Activated CD8-positive, alpha-beta memory T cell treated with anti-CD3 and anti-CD28 coated beads, Interleukin-2, amount 50 U/mL, for 48 hours (primary cell): ENCODE results near the gene RPS6KB1.
A peak's percentile ranks its signal among the peaks of the same experiment; 100 is the strongest.
"Not testable (repeated sequence)": the region's sequence is repeated elsewhere in the genome, so short reads cannot be mapped to it uniquely, and the experiment has no call there.

Source experiments
- DNase-seq: peaks from one replicate; pipeline ENCODE4 v3.0.0-alpha.2; 2020

The RPS6KB1 gene

GRCh38 chr17:59872351-59872750 lies 20.6 kb upstream of the RPS6KB1 start:
- no peak for DNase-seq

GRCh38 chr17:59873414-59873813 lies 19.5 kb upstream of the RPS6KB1 start:
- not testable (repeated sequence) for DNase-seq

GRCh38 chr17:59874376-59874775 lies 18.5 kb upstream of the RPS6KB1 start:
- no peak for DNase-seq

- no peak for DNase-seq
Observed at GRCh38 chr17:59876107-59876506, 16.8 kb upstream of the RPS6KB1 start.

- DNase-seq, result no peak
Observed at GRCh38 chr17:59877965-59878364, 15.0 kb upstream of the RPS6KB1 start.

- no peak for DNase-seq
Observed at GRCh38 chr17:59878624-59879023, 14.3 kb upstream of the RPS6KB1 start.

- no peak for DNase-seq
Observed at GRCh38 chr17:59884861-59885260, 8.1 kb upstream of the RPS6KB1 start.

- no peak for DNase-seq
Observed at GRCh38 chr17:59888145-59888750, 4.7 kb upstream of the RPS6KB1 start.

- no peak for DNase-seq
Observed at GRCh38 chr17:59890720-59891119, 2.2 kb upstream of the RPS6KB1 start.

- DNase-seq, result peak; percentile 72
Observed at GRCh38 chr17:59892251-59892923, 534 bp upstream of the RPS6KB1 start.

- no peak for DNase-seq
Observed at GRCh38 chr17:59893676-59894100, 767 bp downstream of the RPS6KB1 start.

GRCh38 chr17:59897090-59897489 lies 4.2 kb downstream of the RPS6KB1 start:
- DNase-seq, result no peak

GRCh38 chr17:59899099-59899498 lies 6.2 kb downstream of the RPS6KB1 start:
- DNase-seq, result no peak

GRCh38 chr17:59901604-59902003 lies 8.7 kb downstream of the RPS6KB1 start:
- no peak for DNase-seq

GRCh38 chr17:59903455-59903854 lies 10.5 kb downstream of the RPS6KB1 start:
- DNase-seq, result no peak

GRCh38 chr17:59907467-59907866 lies 14.5 kb downstream of the RPS6KB1 start:
- DNase-seq, result no peak

GRCh38 chr17:59914274-59914854 lies 21.4 kb downstream of the RPS6KB1 start:
- no peak for DNase-seq

GRCh38 chr17:59916446-59916845 lies 23.5 kb downstream of the RPS6KB1 start:
- no peak for DNase-seq

GRCh38 chr17:59920637-59921036 lies 27.7 kb downstream of the RPS6KB1 start:
- not testable (repeated sequence) for DNase-seq

- DNase-seq, result not testable (repeated sequence)
Observed at GRCh38 chr17:59930121-59930520, 37.2 kb downstream of the RPS6KB1 start.

- DNase-seq, result not testable (repeated sequence)
Observed at GRCh38 chr17:59930768-59931167, 37.8 kb downstream of the RPS6KB1 start.

GRCh38 chr17:59933317-59933716 lies 40.4 kb downstream of the RPS6KB1 start:
- DNase-seq, result not testable (repeated sequence)

GRCh38 chr17:59940697-59941096 lies 47.8 kb downstream of the RPS6KB1 start:
- not testable (repeated sequence) for DNase-seq

- DNase-seq, result no peak
Observed at GRCh38 chr17:59941131-59941530, 48.2 kb downstream of the RPS6KB1 start.
